Esophagus squamous epithelium (tissue), 4 donors: Measurements from ENCODE around the gene FGD2.

Experiments used
- CTCF ChIP-seq, 6 experiments: fragments of 450-650 bp in 4 of 6; fragments of 200-600 bp in 2 of 6; sonication (generic) in 2 of 6; IDR thresholded peaks; one replicate each; pipeline ENCODE4 v1.5.1; 2016 to 2019; ENCODE audit warnings: antibody characterized with exemption in 6 of 6, mild to moderate bottlenecking in 4 of 6, moderate library complexity in 4 of 6
- POLR2A ChIP-seq, 4 donors: fragments of 450-650 bp; IDR thresholded peaks; one replicate each; pipeline ENCODE4 v1.6.1; 2017; ENCODE audit warnings: antibody characterized with exemption in 4 of 4, mild to moderate bottlenecking in 4 of 4, moderate library complexity in 3 of 4

GRCh38 chr6:36967757-36968156 lies 37.7 kb upstream of the FGD2 start:
- TF ChIP-seq CTCF (IDR thresholded peaks at IDR 0.05) (no peak), POLR2A (IDR thresholded peaks at IDR 0.05) (no peak)
